OCI-LY3 (cell line): ENCODE measurements around the gene ARL6IP5.

ENCODE experiments used
- CTCF ChIP-seq: fragments of 200-600, 300-600 bp; sonication (generic); IDR thresholded peaks from 2 replicates; pipeline ENCODE4 v1.5.1; 2014; ENCODE audit warnings: antibody characterized with exemption, low read length, low read depth
- EZH2phosphoT487 ChIP-seq: fragments of 200-600 bp; shearing (Covaris generic); IDR thresholded peaks from 2 replicates; pipeline ENCODE4 v1.6.1; 2018; ENCODE audit warnings: antibody characterized with exemption, mixed run types, low read depth

GRCh38 chr3:69143612-69144011 lies 58.9 kb downstream of the ARL6IP5 start:
- TF ChIP-seq CTCF (no peak), EZH2phosphoT487 (no peak)
